Measurements from ENCODE around the gene NRTN.

- TF ChIP-seq CTCF (IDR thresholded peaks at IDR 0.05), result peak in 3 of 6 experiments; percentile 31
- TF ChIP-seq POLR2A (IDR thresholded peaks at IDR 0.05), result no peak
Measured at GRCh38 chr19:5826531-5827341, 21.9 kb downstream of the NRTN start.

Measured in adrenal gland (tissue), 5 donors.